RWPE2 (cell line): Measurements from ENCODE around the gene MIF4GD.
"Not testable (repeated sequence)": the region's sequence is repeated elsewhere in the genome, so short reads cannot be mapped to it uniquely, and the experiment has no call there.

Source experiments
- ATAC-seq: fragments of 200-7000 bp; cut with Tn5 transposase; 3 replicates; pipeline ENCODE4 v1.9.1; 2021; ENCODE audit warnings: low read depth
- DNase-seq: peaks from one replicate; pipeline ENCODE4 v3.0.0-alpha.2; 2020; ENCODE audit warnings: low spot score
- H3K27ac ChIP-seq: fragments of 450-650 bp; 2 replicates; pipeline ENCODE4 v1.5.1; 2017; ENCODE audit warnings: mild to moderate bottlenecking; ENCODE audit not compliant: poor library complexity, severe bottlenecking
- H3K27me3 ChIP-seq: fragments of 250-450 bp; sonication (Bioruptor Pico); 2 replicates; pipeline ENCODE4 v1.5.1; 2021; ENCODE audit warnings: mild to moderate bottlenecking, moderate library complexity; ENCODE audit not compliant: insufficient read depth, poor library complexity, severe bottlenecking
- H3K36me3 ChIP-seq: fragments of 250-450 bp; sonication (Bioruptor Pico); 2 replicates; pipeline ENCODE4 v1.5.1; 2020; ENCODE audit warnings: low read depth, mild to moderate bottlenecking, moderate library complexity
- H3K4me1 ChIP-seq: fragments of 250-450 bp; sonication (Bioruptor Pico); 2 replicates; pipeline ENCODE4 v1.5.1; 2021; ENCODE audit warnings: mild to moderate bottlenecking, moderate library complexity; ENCODE audit not compliant: insufficient read depth, poor library complexity, severe bottlenecking
- H3K4me3 ChIP-seq: fragments of 250-450 bp; sonication (Bioruptor Pico); 2 replicates; pipeline ENCODE4 v1.5.1; 2021; ENCODE audit warnings: mild to moderate bottlenecking, moderate library complexity; ENCODE audit not compliant: severe bottlenecking
- H3K9me3 ChIP-seq: fragments of 250-450 bp; sonication (Bioruptor Pico); 2 replicates; pipeline ENCODE4 v1.5.1; 2021; ENCODE audit warnings: mild to moderate bottlenecking, moderate library complexity; ENCODE audit not compliant: severe bottlenecking
- CTCF ChIP-seq: fragments of 450-650 bp; IDR thresholded peaks from one replicate; pipeline ENCODE4 v1.5.1; 2017; ENCODE audit warnings: mild to moderate bottlenecking, moderate library complexity; ENCODE audit not compliant: poor library complexity, severe bottlenecking

MIF4GD gene

GRCh38 chr17:75261336-75262111, 9.5 kb downstream of the MIF4GD start, which contains the start of the genes GGA3 and MRPS7:
Gene GGA3, minus strand, starts transcription at chr17:75261606. Its CDS starts 19 bp downstream, at chr17:75261587.
Gene MRPS7, plus strand, starts transcription at chr17:75261879. Its CDS starts 22 bp downstream, at chr17:75261901.
- no peak for TF ChIP-seq CTCF
- ATAC-seq (peak; percentile 92), DNase-seq (peak; percentile 97)
- Histone ChIP-seq H3K27me3 (no peaks in the 10 kb centered on the region), H3K27ac (peak within 1 kb of the TSS; percentile 74), H3K4me3 (peak within 1 kb of the TSS; percentile 71), H3K36me3 (peaks cover 43% of the 10 kb centered on the region), H3K4me1 (peaks cover 6% of the 10 kb centered on the region), H3K9me3 (no peaks in the 10 kb centered on the region)

- ATAC-seq (peak; percentile 8; the same call in 1 of the 3 replicates), DNase-seq (no peak)
- Histone ChIP-seq H3K4me3 (peak overlapping the region; percentile 71), H3K4me1 (peaks cover 12% of the 10 kb centered on the region), H3K27me3 (no peaks in the 10 kb centered on the region), H3K36me3 (peaks cover 36% of the 10 kb centered on the region), H3K27ac (peak overlapping the region; percentile 74), H3K9me3 (no peaks in the 10 kb centered on the region)
- TF ChIP-seq CTCF = no peak
Observed at GRCh38 chr17:75260641-75261335, 10.2 kb downstream of the MIF4GD start.

GRCh38 chr17:75257228-75257627, 13.8 kb downstream of the MIF4GD start:
- ATAC-seq, H3K9me3 ChIP-seq, H3K27ac ChIP-seq, DNase-seq, H3K36me3 ChIP-seq, H3K27me3 ChIP-seq, H3K4me3 ChIP-seq: not testable (repeated sequence)
- peaks cover 16% of the 10 kb centered on the region for H3K4me1 ChIP-seq

- not testable (repeated sequence) for H3K9me3 ChIP-seq, H3K36me3 ChIP-seq, H3K27ac ChIP-seq
Observed at GRCh38 chr17:75255954-75256698, 14.9 kb downstream of the MIF4GD start.

GRCh38 chr17:75252039-75252816, 18.8 kb downstream of the MIF4GD start:
- no peak for TF ChIP-seq CTCF
- no peaks in the 10 kb centered on the region for H3K27me3 ChIP-seq
- H3K36me3 ChIP-seq = peaks cover 13% of the 10 kb centered on the region; the same call in 1 of the 2 replicates
- no peak for DNase-seq
- no peaks in the 10 kb centered on the region for H3K9me3 ChIP-seq
- H3K4me3 ChIP-seq = no peak overlapping the region
- H3K27ac ChIP-seq = no peak overlapping the region
- H3K4me1 ChIP-seq = peaks cover 21% of the 10 kb centered on the region
- no peak for ATAC-seq

More at GRCh38 chr17:75255954-75256698, 14.9 kb downstream of the MIF4GD start:
- H3K27me3 ChIP-seq, ATAC-seq, DNase-seq, H3K4me3 ChIP-seq: not testable (repeated sequence)
- peaks cover 17% of the 10 kb centered on the region for H3K4me1 ChIP-seq
